Pancreas (tissue), 10 donors: ENCODE measurements around the gene ACSBG1. TPM values are rescaled to one million over a fixed set of nuclear protein-coding genes. Genes with fewer than 3 reads are reported as not detected.

Source experiments
- ATAC-seq, 4 donors: fragments of 200-7000 bp; cut with Tn5 transposase; one replicate each; pipeline versions ENCODE4 v1.8.0 to v1.9.1; 2020; ENCODE audit warnings: mild to moderate bottlenecking in 4 of 4, moderate library complexity in 4 of 4
- DNase-seq, 6 donors: peaks; one replicate each; pipeline ENCODE4 v3.0.0-alpha.2; 2020
- FAIRE-seq: peaks from 2 replicates; lab custom pipeline; 2012; peaks lifted over from hg19 to GRCh38; lab: Jason Lieb, UNC
- H3K27ac ChIP-seq, 4 donors: fragments of 200-600 bp; sonication (generic); 1 replicate in 3 of 4; 2 replicates in 1 of 4; pipeline versions ENCODE4 v1.5.0 to v1.8.0; 2020
- H3K27me3 ChIP-seq, 4 donors: fragments of 200-600 bp; one replicate each; pipeline ENCODE4 v1.8.0; 2021
- H3K36me3 ChIP-seq, 3 donors: fragments of 200-600 bp; sonication (generic) in 1 of 3; one replicate each; pipeline versions ENCODE4 v1.5.0 to v1.8.0; 2020 to 2021
- H3K4me1 ChIP-seq, 3 donors: fragments of 200-600 bp; one replicate each; pipeline ENCODE4 v1.8.0; 2021
- H3K4me3 ChIP-seq, 4 donors: fragments of 200-600 bp; sonication (generic) in 2 of 4; one replicate each; pipeline versions ENCODE4 v1.5.0 to v1.8.0; 2020 to 2021
- H3K9me3 ChIP-seq, 4 donors: fragments of 200-600 bp; one replicate each; pipeline ENCODE4 v1.8.0; 2021
- WGBS, 2 donors: extraction: QIAGEN DNeasy Blood & Tissue Kit; methylation state at CpG; one replicate each; pipeline ENCODE4 v1.1.7; 2013; 5-methylcytosine and 5-hydroxymethylcytosine counted together
- intact Hi-C, 3 donors: fragments of 100-400 bp; cut with DNase I; formaldehyde crosslinking; loops; one replicate each; pipeline versions ENCODE4 v1.11.1 to v1.14.2; 2022
- polyA plus RNA-seq, 2 donors: library from polyadenylated mRNA; stranded (reverse); fragments of 200-250 nt; gene quantifications; one replicate each; pipeline ENCODE4 v1.2.3, GENCODE V29; 2013
- total RNA-seq, 6 donors: library from RNA; stranded (reverse); fragmentation: NEBNext Ultra II Directional in 4 of 6; extraction: Animal tissue kit (Norgen Biotek cat#: 25700) in 4 of 6; gene quantifications; one replicate each; pipeline versions ENCODE4 v1.2.1 to v1.2.4, GENCODE V29; 2021 to 2023
- TF ChIP-seq, protein P1 (sequence below), 4 donors: fragments of 200-600 bp; sonication (generic) in 3 of 4; IDR thresholded peaks; one replicate each; pipeline versions ENCODE4 v1.5.0 to v1.8.0; 2021; ENCODE audit warnings: antibody characterized with exemption in 4 of 4
- donor health status: healthy with polysubstance abuse.
- donor health status: DM: no; HTN: no; CAD: no; lungs with moderate emphysema.
- donor health status: DM: no; HTN: no; CAD: no.
- donor health status: control.
- donor health status: control.
- donor health status: Bipolar disorder and iron deficiency.
- donor health status: DM: yes; HTN: yes; CAD: no.
- donor health status: DM: no; HTN: no; CAD: no.
- donor health status: DM: no; HTN: no; CAD: no.
- donor health status: DM: yes; HTN: yes; CAD: no.

Gene ACSBG1
- total and polyA plus RNA-seq, 8 donors: 0.04 to 0.12 (median 0.04) TPM; not detected in 5

DNA sequence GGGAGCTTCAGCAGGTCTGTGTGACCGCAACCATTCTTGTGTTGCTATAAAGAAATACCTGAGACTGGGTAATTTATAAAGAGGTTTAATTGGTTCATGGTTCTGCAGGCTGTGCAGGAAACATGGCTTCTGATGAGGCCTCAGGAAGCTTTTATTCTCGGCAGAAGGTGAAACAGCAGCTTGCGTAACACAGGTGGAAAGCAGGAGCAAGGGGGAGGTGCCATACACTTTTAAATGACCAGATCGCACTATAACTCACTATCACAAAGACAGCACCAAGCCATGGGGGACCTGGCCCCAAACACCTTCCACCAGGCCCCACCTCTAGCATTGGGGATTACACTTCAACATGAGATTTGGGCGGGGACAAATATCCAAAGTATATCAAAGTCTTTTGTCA is 94.8 kb downstream of the ACSBG1 start:
- TF ChIP-seq, protein P1, sequence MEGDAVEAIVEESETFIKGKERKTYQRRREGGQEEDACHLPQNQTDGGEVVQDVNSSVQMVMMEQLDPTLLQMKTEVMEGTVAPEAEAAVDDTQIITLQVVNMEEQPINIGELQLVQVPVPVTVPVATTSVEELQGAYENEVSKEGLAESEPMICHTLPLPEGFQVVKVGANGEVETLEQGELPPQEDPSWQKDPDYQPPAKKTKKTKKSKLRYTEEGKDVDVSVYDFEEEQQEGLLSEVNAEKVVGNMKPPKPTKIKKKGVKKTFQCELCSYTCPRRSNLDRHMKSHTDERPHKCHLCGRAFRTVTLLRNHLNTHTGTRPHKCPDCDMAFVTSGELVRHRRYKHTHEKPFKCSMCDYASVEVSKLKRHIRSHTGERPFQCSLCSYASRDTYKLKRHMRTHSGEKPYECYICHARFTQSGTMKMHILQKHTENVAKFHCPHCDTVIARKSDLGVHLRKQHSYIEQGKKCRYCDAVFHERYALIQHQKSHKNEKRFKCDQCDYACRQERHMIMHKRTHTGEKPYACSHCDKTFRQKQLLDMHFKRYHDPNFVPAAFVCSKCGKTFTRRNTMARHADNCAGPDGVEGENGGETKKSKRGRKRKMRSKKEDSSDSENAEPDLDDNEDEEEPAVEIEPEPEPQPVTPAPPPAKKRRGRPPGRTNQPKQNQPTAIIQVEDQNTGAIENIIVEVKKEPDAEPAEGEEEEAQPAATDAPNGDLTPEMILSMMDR (IDR thresholded peaks at IDR 0.05): no peak
- FAIRE-seq: no peak
- H3K9me3 ChIP-seq: no peaks in the 10 kb centered on the region
- no peak for ATAC-seq
- no peaks in the 10 kb centered on the region for H3K36me3 ChIP-seq
- H3K27me3 ChIP-seq: no peaks in the 10 kb centered on the region
- no peak overlapping the region for H3K4me3 ChIP-seq
- intact Hi-C loops: no loop called here
- no peak for DNase-seq
- 94 to 96% methylated on average over 5 of the region's 5 CpGs for WGBS, 2 donors
- no peaks in the 10 kb centered on the region for H3K4me1 ChIP-seq
- H3K27ac ChIP-seq: no peak overlapping the region

DNA sequence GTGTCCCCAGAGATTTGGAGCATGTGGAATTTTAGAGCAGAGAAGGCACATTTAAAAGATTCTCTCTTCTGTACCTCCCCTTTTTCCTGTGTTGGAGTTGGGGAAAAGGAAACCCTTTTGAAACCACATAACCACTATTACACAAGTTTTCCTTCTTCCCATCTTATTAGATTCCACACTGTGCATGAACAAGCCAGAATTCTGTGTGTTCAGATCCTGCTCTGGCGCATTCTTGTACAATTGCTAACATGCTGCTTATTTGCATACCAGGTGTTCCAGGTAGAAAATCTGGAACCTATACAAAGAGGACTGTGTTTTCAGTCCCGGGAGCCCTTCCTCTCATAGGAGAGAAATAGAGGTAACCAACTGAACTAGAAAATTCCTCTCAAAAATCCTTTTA is 100.6 kb downstream of the ACSBG1 start:
- Histone ChIP-seq H3K9me3 (no peaks in the 10 kb centered on the region), H3K27me3 (no peaks in the 10 kb centered on the region), H3K36me3 (no peaks in the 10 kb centered on the region), H3K4me3 (no peak overlapping the region), H3K27ac (peak overlapping the region in 1 of 4 donors; percentile 21), H3K4me1 (peaks cover 0 to 8% (median 0%) of the 10 kb centered on the region in 3 donors)
- intact Hi-C loops: no loop called here
- DNase-seq: no peak
- TF ChIP-seq, protein P1 (IDR thresholded peaks at IDR 0.05): no peak
- no peak for FAIRE-seq
- 72 to 85% methylated on average over 2 of the region's 2 CpGs for WGBS, 2 donors
- ATAC-seq: peak in 1 of 4 donors; percentile 21

DNA sequence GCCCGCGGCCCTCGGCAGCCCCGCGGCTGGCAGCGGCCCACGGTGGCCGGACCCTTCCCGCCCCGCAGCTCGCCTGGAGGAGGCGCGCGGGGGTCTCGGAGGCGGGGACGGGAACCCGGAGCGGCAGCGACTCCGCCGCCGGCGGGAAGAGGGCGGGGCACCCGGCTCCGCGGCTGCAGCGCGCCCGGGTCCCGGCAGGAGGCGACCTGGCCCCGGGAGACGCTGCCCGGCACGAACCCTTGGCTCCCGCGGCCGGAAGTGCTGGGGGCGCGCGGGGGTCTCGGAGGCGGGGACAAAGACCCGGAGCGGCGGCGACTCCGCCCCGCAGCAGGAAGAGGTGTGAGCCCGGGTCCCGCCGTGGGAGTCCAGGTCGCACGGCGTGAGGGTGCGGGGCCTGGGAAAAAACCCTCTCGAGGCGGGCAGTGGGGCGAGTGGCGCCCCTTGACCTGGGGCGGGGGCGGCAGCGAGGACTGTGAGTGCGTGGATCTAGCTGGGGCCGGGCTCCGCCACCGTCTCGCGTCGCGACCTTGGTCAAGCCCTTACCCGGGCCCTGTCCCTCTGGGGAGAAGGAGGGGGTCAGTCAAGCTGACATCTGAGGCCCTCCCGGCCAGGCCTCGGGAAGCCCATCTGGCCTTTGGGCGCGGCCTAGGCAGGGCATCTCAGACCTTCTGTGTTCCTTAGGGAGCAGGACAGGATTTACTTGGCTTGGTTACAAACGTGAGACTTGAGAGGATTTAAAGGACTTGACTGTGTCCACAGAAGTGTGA is 102.9 kb downstream of the ACSBG1 start, which contains the start of gene CIB2:
Gene CIB2 (minus strand): TSS at position 151 of the 767 bp plus-strand sequence. CDS start 230 bp downstream, outside the sequence.
- TF ChIP-seq, protein P1 (IDR thresholded peaks at IDR 0.05): peak; percentile 52 to 81 (median 66)
- ATAC-seq (peak; percentile 93 to 97 (median 97)), DNase-seq (peak; percentile 52 to 91 (median 80)), FAIRE-seq (no peak)
- WGBS, 2 donors: 0% methylated on average over 66 to 79 of the region's 79 CpGs
- Histone ChIP-seq H3K4me1 (peaks cover 0 to 8% (median 0%) of the 10 kb centered on the region in 3 donors), H3K4me3 (peak within 1 kb of the TSS; percentile 56 to 84 (median 76)), H3K36me3 (no peaks in the 10 kb centered on the region), H3K27ac (peak within 1 kb of the TSS; percentile 67 to 74 (median 73)), H3K27me3 (no peaks in the 10 kb centered on the region), H3K9me3 (no peaks in the 10 kb centered on the region)
- intact Hi-C loops: no loop called here

DNA sequence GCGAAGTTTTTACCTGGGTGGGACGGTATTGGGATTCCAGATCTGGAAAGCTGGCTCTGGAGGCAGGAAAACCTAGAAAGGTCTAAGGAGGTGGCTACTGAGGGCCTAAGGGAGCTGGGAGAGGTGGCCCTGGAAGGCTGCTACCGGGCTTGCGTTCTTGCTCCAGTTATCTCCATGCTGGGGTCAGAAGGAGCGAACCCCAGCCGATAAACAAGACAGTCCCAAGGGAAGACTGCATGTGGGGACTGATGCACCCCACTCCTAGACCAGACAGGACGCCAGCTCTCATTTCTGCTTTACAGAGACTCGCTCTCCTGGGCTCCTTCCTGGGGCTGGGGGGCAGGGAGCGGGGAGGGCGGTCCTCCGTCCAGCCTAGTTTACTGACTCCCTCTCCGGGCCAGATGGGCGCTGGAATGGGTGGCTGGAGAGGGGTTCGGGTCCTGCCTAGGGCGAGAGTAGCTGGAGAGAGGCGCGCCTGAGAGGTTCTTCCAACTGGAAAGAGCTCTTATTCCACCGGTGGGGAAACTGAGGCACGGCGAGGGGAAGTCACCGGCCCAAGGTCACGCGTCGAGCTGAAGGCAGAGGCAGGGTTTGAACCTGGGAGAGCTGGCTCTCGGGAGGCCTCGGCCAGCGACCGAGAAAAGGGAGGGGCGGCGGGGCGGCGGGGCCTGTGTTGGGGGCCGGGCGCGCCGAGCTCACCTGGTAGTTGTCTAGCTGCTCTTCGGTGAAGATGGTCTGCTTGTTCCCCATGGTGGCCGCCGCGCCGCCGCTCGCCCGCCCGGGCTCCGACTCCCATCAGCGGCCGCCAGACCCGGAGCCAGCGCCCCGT is 103.7 kb downstream of the ACSBG1 start:
- peak in 1 of 6 donors; percentile 21 for DNase-seq

More for the DNA sequence above, 103.7 kb downstream of the ACSBG1 start:
- intact Hi-C loops: no loop called here
- WGBS, 2 donors: 30 to 42% methylated on average over 34 to 51 of the region's 51 CpGs
- TF ChIP-seq, protein P1 (IDR thresholded peaks at IDR 0.05): no peak
- Histone ChIP-seq H3K27ac (peak overlapping the region in 2 of 4 donors; percentile 17 to 67), H3K4me1 (peaks cover 0 to 8% (median 0%) of the 10 kb centered on the region in 3 donors), H3K36me3 (no peaks in the 10 kb centered on the region), H3K9me3 (no peaks in the 10 kb centered on the region), H3K4me3 (peak overlapping the region; percentile 56 to 84 (median 76)), H3K27me3 (no peaks in the 10 kb centered on the region)
- no peak for FAIRE-seq
- peak in 2 of 4 donors; percentile 4 to 7 for ATAC-seq
